K562 treated with DMSO at 1 percent for 48 hours (cell line): ENCODE results near the gene TBC1D19. TPM values are rescaled to one million over a fixed set of nuclear protein-coding genes. Genes with fewer than 3 reads are reported as not detected.

Experiments
- total RNA-seq: library from RNA; unstranded; fragments of 300-600 nt; gene quantifications from 2 replicates; pipeline ENCODE4 v1.2.3, GENCODE V29; 2022; ENCODE audit warnings: low replicate concordance; ENCODE audit errors: extremely low read depth

The TBC1D19 gene
- total RNA-seq = not detected in 2 replicates

DNA sequence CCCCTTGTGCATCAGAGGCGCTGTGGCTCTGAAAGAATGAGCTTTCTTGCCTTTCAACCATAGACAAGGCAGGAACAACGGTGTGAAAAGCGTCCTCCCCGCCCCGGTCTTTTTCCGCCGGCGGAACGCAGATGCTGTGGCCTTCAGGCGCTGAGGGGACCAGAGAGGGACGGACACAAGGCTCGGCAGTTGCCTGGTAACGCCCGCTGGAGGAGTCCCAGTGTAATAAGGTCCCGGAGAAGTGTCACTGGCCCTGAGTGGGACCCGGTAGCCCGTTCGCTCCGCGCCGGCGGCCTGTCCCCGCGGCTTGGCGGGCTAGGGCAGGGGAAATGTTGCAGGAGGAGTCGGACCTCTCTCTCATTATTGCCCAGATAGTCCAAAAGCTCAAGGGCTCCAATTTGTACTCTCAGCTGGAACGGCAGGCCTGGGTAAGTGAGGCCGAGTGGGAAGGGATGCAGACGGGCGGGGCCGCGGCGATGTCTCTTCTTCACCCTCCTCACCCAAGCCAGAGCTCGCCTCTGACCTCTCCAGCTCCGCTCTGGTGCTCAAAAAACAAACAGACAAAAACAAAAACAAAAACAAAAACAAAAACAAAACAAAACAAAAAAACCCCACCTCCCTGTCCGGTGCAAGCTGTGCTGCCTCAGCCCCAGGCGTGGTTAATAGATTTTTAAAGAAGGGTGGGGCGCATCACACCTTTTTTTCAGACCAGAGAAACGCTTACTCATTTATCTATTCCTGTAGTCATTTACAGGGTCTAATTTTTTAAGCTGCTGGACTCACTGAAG is at the start of gene TBC1D19:
Gene TBC1D19 (plus strand): TSS at position 220 of the 788 bp plus-strand sequence. CDS start 110 bp downstream, at position 330.

Other genes with a start within 250 kb of the TBC1D19 start
- not detected in 2 replicates for gene CCKAR, start 93.6 kb upstream of the TBC1D19 start, total RNA-seq